Skeletal muscle tissue (tissue), 4 donors: ENCODE measurements around the gene NKX3-2. TPM values are rescaled to one million over a fixed set of nuclear protein-coding genes. Genes with fewer than 3 reads are reported as not detected.
A peak's percentile ranks its signal among the peaks of the same experiment; 100 is the strongest.

Experiments
- H3K27ac ChIP-seq: one replicate; pipeline ENCODE4 v1.7.0; 2013; ENCODE audit warnings: mild to moderate bottlenecking, low read depth, low read length, inconsistent platforms
- H3K27me3 ChIP-seq, 3 donors: one replicate each; pipeline ENCODE4 v1.7.0; 2013; ENCODE audit warnings: low read length in 3 of 3; ENCODE audit not compliant: control insufficient read depth in 3 of 3, insufficient read depth in 3 of 3
- H3K36me3 ChIP-seq, 3 donors: one replicate each; pipeline ENCODE4 v1.7.0; 2013; ENCODE audit warnings: low read length in 3 of 3; ENCODE audit not compliant: control insufficient read depth in 3 of 3, insufficient read depth in 3 of 3
- H3K4me1 ChIP-seq, 3 donors: one replicate each; pipeline ENCODE4 v1.7.0; 2013; ENCODE audit warnings: low read length in 3 of 3, mild to moderate bottlenecking in 3 of 3; ENCODE audit not compliant: control insufficient read depth in 3 of 3, insufficient read depth in 3 of 3
- H3K4me3 ChIP-seq, 3 donors: one replicate each; pipeline ENCODE4 v1.7.0; 2013; ENCODE audit warnings: low read length in 3 of 3
- H3K9ac ChIP-seq, 3 donors: one replicate each; pipeline ENCODE4 v1.7.0; 2013; ENCODE audit warnings: low read length in 3 of 3, mild to moderate bottlenecking in 3 of 3, moderate library complexity in 2 of 3, low read depth in 1 of 3
- H3K9me3 ChIP-seq, 3 donors: one replicate each; pipeline ENCODE4 v1.7.0; 2013; ENCODE audit warnings: low read length in 3 of 3; ENCODE audit not compliant: control insufficient read depth in 3 of 3
- total RNA-seq: library from RNA; depleted of rRNA; stranded (reverse); fragments of >200 nt; gene quantifications from one replicate; pipeline ENCODE4 v1.2.3, GENCODE V29; 2014
- donor health status: Osteomylitis.

The NKX3-2 gene
- total RNA-seq, 1 donor from 2014 or later: under 0.01 TPM

DNA sequence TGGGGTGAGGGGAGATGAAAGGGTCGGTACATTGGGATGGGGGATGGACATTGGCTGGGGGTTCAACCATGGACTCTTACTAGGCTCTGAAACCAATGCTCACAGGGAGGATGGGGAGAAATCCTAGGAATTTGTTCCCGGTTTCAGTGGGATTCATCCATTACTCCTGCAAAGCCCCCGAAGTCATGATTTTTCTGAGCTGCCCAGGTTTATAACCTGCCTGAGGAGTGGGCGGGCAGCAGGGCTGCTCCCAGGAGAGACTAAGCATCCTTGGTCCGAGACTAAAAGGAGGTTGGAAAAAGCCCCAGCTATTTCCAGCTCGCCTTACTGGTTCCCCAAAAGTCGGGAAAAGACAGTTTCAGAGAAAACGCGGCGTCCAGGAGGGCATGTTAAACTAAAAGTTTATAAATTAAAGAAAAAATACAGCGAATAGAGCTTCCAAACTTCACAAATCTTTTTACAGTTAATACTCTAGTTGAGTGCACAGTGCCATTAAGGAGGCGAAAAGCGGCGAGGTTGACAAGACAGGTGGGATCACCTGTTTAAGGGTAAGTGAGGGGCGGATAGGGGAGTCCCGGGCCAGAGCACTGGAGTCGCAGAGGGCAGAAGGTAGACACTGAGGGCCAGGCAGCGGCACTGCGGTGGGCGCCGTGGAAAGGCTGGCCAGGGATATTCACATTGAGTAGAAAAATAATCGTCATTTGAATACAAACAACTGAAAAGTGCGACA, 3.7 kb downstream of the NKX3-2 start:
- Histone ChIP-seq H3K27me3 (peaks cover 92 to 96% (median 96%) of the 10 kb centered on the region in 3 donors), H3K4me1 (peaks cover 22 to 29% (median 23%) of the 10 kb centered on the region in 3 donors), H3K4me3 (no peak overlapping the region), H3K27ac (no peak overlapping the region), H3K9me3 (peaks cover 0 to 4% (median 0%) of the 10 kb centered on the region in 3 donors), H3K36me3 (no peaks in the 10 kb centered on the region), H3K9ac (no peak overlapping the region)

GRCh38 chr4:13539619-13540445, 4.5 kb downstream of the NKX3-2 start:
- Histone ChIP-seq H3K4me3 (peak overlapping the region in 2 of 3 donors; percentile 17 to 22), H3K27ac (no peak overlapping the region), H3K4me1 (peaks cover 18 to 25% (median 20%) of the 10 kb centered on the region in 3 donors), H3K9ac (no peak overlapping the region), H3K27me3 (peaks cover 94 to 97% (median 95%) of the 10 kb centered on the region in 3 donors), H3K36me3 (no peaks in the 10 kb centered on the region), H3K9me3 (peaks cover 0 to 4% (median 0%) of the 10 kb centered on the region in 3 donors)

DNA sequence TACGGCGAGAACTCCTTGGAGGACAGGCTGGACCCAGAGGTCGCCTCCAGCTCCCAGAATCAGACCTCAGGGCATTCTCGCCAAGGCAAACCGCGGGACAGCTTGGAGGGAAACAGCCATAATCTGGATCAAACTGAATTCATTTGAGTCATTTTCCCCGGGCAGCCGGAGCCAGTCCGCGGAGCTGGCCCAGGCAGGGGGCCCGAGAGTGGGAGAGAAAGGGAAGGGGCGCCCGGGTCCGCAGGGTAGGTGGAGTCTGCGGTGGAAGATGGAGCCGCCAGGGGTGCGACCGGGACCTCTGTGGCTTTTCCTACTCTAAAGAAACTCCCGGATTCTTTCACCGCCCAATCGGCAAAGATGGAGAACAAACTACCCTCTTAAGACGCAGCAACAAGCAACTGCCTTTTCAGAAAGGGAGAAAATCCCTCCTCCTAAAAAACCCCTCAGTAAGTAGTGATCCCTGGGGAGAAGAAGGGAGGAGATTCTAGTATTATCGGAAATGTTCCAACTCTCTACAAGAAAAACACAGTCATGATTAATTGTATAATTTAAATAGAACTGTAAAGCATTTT, 5.2 kb downstream of the NKX3-2 start:
- Histone ChIP-seq H3K4me1 (peaks cover 17 to 27% (median 19%) of the 10 kb centered on the region in 3 donors), H3K9ac (no peak overlapping the region), H3K27me3 (peaks cover 96 to 100% (median 99%) of the 10 kb centered on the region in 3 donors), H3K9me3 (peaks cover 0 to 4% (median 0%) of the 10 kb centered on the region in 3 donors), H3K4me3 (peak overlapping the region in 2 of 3 donors; percentile 18 to 22), H3K27ac (no peak overlapping the region), H3K36me3 (no peaks in the 10 kb centered on the region)

DNA sequence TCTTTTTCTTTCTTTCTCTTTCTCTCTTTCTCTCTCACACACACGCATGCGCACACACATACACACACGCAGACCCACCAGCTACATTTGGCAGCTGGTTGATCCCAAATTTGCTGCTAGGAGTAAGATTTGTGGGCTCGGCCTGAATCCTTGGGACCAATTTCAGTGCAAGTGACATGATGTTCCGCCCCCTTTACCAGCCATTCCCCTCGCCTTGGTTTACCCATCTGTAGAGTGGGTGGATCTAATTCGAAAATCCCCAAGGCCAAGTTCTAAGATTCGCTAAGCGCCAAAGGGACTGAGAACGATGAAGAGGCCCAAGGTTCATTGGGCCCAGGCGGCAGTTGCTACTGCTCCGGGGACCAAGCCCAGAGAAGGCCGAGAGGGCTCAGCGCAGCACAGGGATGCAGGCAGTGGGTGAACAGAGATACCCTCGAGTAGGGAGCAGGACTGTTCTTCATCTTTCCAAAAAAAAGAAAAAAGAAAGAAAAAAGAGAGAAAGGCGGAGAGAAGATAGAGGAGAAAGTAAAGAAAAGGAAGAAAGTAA, 5.8 kb downstream of the NKX3-2 start:
- no peak overlapping the region for H3K27ac ChIP-seq
- H3K9ac ChIP-seq: no peak overlapping the region
- peaks cover 0 to 4% (median 0%) of the 10 kb centered on the region in 3 donors for H3K9me3 ChIP-seq
- H3K27me3 ChIP-seq: peaks cover 96 to 100% (median 100%) of the 10 kb centered on the region in 3 donors
- H3K36me3 ChIP-seq: no peaks in the 10 kb centered on the region
- peak overlapping the region in 1 of 3 donors; percentile 18 for H3K4me3 ChIP-seq
- peaks cover 17 to 26% (median 19%) of the 10 kb centered on the region in 3 donors for H3K4me1 ChIP-seq

DNA sequence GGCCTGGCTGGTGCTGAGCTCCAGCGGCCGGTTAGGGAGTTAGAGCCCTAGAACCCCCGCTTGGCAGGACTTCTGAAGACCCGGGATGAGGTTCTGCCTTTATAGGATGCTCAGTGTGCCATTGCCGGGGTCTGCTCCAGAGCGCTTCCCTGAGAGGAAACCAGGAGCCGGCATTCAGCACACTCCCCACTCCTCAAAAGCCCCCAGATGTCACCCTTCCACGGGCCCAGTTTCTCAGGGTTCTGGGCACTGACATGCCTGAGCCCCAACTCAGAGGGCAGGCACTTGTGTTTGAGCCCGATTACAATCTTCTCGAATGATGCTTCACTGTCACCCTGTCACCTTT, 6.5 kb downstream of the NKX3-2 start:
- Histone ChIP-seq H3K9me3 (peaks cover 0 to 4% (median 0%) of the 10 kb centered on the region in 3 donors), H3K36me3 (no peaks in the 10 kb centered on the region), H3K4me1 (peaks cover 17 to 24% (median 19%) of the 10 kb centered on the region in 3 donors), H3K4me3 (no peak overlapping the region), H3K9ac (no peak overlapping the region), H3K27me3 (peaks cover 95 to 99% (median 98%) of the 10 kb centered on the region in 3 donors), H3K27ac (no peak overlapping the region)

- Histone ChIP-seq H3K36me3 (no peaks in the 10 kb centered on the region), H3K4me1 (peaks cover 17 to 21% (median 17%) of the 10 kb centered on the region in 3 donors), H3K27me3 (peaks cover 95 to 98% (median 96%) of the 10 kb centered on the region in 3 donors), H3K4me3 (no peak overlapping the region), H3K27ac (no peak overlapping the region), H3K9ac (no peak overlapping the region), H3K9me3 (peaks cover 0 to 4% (median 0%) of the 10 kb centered on the region in 3 donors)
These were observed 7.1 kb downstream of the NKX3-2 start for GRCh38 chr4:13537011-13537831.

DNA sequence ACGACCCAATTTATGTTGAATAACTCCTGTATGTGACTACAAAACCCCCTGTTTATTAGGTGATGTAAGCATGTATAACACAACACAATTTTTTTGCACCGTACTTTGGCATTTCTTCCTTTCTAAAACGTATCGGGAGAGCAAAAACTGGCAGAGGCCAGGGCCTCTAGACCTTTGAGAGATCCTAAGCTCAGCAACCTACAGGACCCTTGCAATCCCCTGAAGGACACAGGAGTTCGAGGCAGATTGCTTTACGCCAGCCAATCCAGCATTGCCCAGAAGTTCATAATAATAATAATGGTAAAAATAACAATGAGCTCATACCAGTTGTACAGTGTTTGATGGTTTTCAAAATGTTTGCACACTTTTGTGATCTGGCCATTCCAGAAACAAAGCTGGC, 7.7 kb downstream of the NKX3-2 start:
- Histone ChIP-seq H3K36me3 (no peaks in the 10 kb centered on the region), H3K9ac (no peak overlapping the region), H3K27ac (no peak overlapping the region), H3K4me3 (no peak overlapping the region), H3K4me1 (peaks cover 11 to 15% (median 13%) of the 10 kb centered on the region in 3 donors), H3K27me3 (peaks cover 93 to 97% (median 94%) of the 10 kb centered on the region in 3 donors), H3K9me3 (peaks cover 0 to 4% (median 0%) of the 10 kb centered on the region in 3 donors)

- no peak overlapping the region for H3K4me3 ChIP-seq
These were observed 8.5 kb downstream of the NKX3-2 start for GRCh38 chr4:13535708-13536361.

More at GRCh38 chr4:13535708-13536361, 8.5 kb downstream of the NKX3-2 start:
- Histone ChIP-seq H3K9me3 (peaks cover 0 to 4% (median 0%) of the 10 kb centered on the region in 3 donors), H3K9ac (no peak overlapping the region), H3K4me1 (peaks cover 9 to 15% (median 12%) of the 10 kb centered on the region in 3 donors), H3K27ac (no peak overlapping the region), H3K36me3 (no peaks in the 10 kb centered on the region), H3K27me3 (peaks cover 93 to 97% (median 94%) of the 10 kb centered on the region in 3 donors)
